GM18519 (cell line): ENCODE results near the gene PLEKHA6.

Experiments
- ATAC-seq: cut with Tn5 transposase; IDR thresholded peaks from one replicate; pipeline ENCODE4 v1.9.1; 2021; ENCODE audit warnings: mild to moderate bottlenecking, moderate library complexity; ENCODE audit not compliant: unreplicated experiment, low FRiP score

The PLEKHA6 gene

GRCh38 chr1:204171751-204172178, 188.0 kb downstream of the PLEKHA6 start:
- ATAC-seq, result no peak

DNA sequence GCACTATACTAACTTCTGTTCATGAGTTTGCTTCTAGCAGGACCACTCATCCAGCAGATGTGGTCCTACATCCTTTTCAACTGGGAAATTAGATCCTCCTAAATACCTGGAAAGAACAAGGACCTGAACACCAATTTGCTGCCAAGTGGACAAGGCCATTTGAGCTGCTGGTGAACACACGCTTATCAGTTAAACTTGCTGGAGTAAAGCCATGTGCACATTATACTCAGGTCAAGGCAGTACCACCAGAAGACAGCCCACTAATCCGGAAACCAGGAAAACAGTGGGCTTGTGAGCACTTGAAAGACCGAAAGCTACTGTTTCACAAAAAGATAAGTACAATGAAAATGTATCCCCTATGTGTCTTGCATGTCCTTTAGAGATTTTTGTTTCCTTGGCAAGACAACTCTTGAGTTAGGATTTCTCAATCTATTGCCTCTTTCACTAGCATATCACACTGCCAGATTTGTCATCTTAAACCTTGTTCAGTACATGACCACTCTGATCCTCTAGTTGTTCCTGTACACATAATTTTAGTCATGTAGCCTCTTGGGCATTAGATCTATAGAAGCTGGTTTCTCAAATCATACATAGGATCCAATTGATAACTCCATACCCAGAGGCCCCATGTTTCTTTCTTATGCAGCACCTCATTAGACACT, 189.1 kb downstream of the PLEKHA6 start:
- ATAC-seq, result no peak

GRCh38 chr1:204169858-204170257, 189.9 kb downstream of the PLEKHA6 start:
- no peak for ATAC-seq
